ENCODE data around the gene SFTA2. TPM values are rescaled to one million over a fixed set of nuclear protein-coding genes. Genes with fewer than 3 reads are reported as not detected.

SFTA2 gene
- total and polyA plus RNA-seq, 7 donors, result 3.6 TPM; not detected in 6

- H3K36me3 ChIP-seq, result peaks cover 5 to 61% (median 26%) of the 10 kb centered on the region in 4 donors
- TF ChIP-seq POLR2A (IDR thresholded peaks at IDR 0.05) (no peak), EP300 (IDR thresholded peaks at IDR 0.05) (no peak), POLR2AphosphoS5 (IDR thresholded peaks at IDR 0.05) (no peak)
- TF ChIP-seq, protein P1, sequence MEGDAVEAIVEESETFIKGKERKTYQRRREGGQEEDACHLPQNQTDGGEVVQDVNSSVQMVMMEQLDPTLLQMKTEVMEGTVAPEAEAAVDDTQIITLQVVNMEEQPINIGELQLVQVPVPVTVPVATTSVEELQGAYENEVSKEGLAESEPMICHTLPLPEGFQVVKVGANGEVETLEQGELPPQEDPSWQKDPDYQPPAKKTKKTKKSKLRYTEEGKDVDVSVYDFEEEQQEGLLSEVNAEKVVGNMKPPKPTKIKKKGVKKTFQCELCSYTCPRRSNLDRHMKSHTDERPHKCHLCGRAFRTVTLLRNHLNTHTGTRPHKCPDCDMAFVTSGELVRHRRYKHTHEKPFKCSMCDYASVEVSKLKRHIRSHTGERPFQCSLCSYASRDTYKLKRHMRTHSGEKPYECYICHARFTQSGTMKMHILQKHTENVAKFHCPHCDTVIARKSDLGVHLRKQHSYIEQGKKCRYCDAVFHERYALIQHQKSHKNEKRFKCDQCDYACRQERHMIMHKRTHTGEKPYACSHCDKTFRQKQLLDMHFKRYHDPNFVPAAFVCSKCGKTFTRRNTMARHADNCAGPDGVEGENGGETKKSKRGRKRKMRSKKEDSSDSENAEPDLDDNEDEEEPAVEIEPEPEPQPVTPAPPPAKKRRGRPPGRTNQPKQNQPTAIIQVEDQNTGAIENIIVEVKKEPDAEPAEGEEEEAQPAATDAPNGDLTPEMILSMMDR (IDR thresholded peaks at IDR 0.05), result no peak
Observed at GRCh38 chr6:30890646-30891449, 41.1 kb downstream of the SFTA2 start.

DNA sequence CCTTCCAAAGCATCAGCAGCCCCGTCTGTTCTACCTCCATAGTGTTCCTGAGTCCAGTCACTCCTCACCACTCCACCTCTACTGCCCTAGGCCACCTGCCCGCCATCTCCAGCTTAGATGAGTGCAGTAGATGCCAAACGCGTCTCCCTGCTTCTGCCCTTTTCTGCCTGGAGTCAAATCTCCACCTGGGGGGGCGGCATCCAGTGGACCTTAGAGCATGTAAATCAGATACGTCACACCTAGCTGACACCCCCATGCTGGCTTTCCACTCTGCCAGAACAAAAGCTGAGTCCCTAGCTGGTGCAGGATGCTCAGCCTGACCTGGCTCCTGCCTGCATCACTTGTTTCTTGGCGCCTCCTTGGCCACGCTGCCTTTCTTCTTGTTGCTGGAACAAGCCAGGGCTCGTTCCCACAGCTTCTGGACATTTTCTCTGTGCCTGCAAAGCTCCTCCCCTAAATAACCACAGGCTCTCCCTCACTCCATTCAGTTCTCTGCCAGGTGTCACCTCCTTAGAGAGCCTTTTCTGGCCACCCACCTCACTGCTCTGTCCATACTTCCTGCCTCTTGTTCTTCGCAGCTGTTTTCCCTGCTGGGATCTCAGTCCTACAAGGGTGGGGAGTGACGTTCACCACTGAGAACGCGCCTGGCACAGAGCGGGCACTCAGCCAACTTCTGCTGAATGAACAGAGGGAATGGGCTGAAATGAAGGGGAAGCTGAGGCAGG lies 41.9 kb downstream of the SFTA2 start:
- Histone ChIP-seq H3K36me3 (peaks cover 2 to 54% (median 20%) of the 10 kb centered on the region in 4 donors), H3K27me3 (no peaks in the 10 kb centered on the region), H3K9me3 (no peaks in the 10 kb centered on the region), H3K4me3 (no peak overlapping the region), H3K27ac (peak overlapping the region in 1 of 4 donors; percentile 29), H3K4me1 (peaks cover 0 to 32% (median 29%) of the 10 kb centered on the region in 4 donors)
- no peak for TF ChIP-seq POLR2A (IDR thresholded peaks at IDR 0.05)
- TF ChIP-seq POLR2AphosphoS5 (IDR thresholded peaks at IDR 0.05), result no peak
- TF ChIP-seq, protein P1 (IDR thresholded peaks at IDR 0.05), result no peak
- no peak for TF ChIP-seq EP300 (IDR thresholded peaks at IDR 0.05)
- peak; percentile 72 for DNase-seq
- intact Hi-C loops (cut with DNase I), result no loop called here
- WGBS, 2 donors, result 87% methylated on average over 14 of the region's 14 CpGs

More at GRCh38 chr6:30890646-30891449, 41.1 kb downstream of the SFTA2 start:
- intact Hi-C loops (cut with DNase I), result no loop called here
- no peak overlapping the region for H3K27ac ChIP-seq
- peaks cover 0 to 24% (median 22%) of the 10 kb centered on the region in 4 donors for H3K4me1 ChIP-seq
- H3K9me3 ChIP-seq, result no peaks in the 10 kb centered on the region
- WGBS, 2 donors, result 85 to 90% methylated on average over 12 of the region's 12 CpGs
- DNase-seq, result no peak
- H3K4me3 ChIP-seq, result no peak overlapping the region
- H3K27me3 ChIP-seq, result no peaks in the 10 kb centered on the region

DNA sequence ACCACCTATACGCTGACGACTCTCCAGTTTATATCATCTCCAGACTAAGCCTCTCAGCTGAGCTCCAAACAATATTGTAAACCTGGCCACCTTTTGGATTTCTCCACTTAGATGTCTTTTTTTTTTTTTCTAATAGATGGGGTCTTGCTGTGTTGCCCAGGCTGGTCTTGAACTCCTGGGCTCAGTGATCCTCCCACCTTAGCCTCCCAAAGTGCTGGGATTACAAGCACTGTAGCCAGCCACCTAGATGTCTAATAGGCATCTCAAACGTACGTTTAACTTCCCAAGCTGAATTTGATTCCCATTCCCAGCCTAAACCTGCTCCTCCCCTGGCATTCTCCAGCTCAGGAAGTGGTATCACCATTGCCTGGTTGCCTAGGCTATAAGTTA lies 42.5 kb downstream of the SFTA2 start:
- DNase-seq, result no peak
- Histone ChIP-seq H3K36me3 (peaks cover 0 to 48% (median 17%) of the 10 kb centered on the region in 4 donors), H3K9me3 (no peaks in the 10 kb centered on the region), H3K27me3 (no peaks in the 10 kb centered on the region), H3K27ac (no peak overlapping the region), H3K4me1 (peaks cover 0 to 35% (median 34%) of the 10 kb centered on the region in 4 donors), H3K4me3 (no peak overlapping the region)
- intact Hi-C loops (cut with DNase I), result no loop called here
- 73 to 91% methylated on average over 4 of the region's 4 CpGs for WGBS, 2 donors
- TF ChIP-seq EP300 (IDR thresholded peaks at IDR 0.05) (no peak), POLR2AphosphoS5 (IDR thresholded peaks at IDR 0.05) (no peak), POLR2A (IDR thresholded peaks at IDR 0.05) (no peak)
- TF ChIP-seq, protein P1 (IDR thresholded peaks at IDR 0.05), result no peak

DNA sequence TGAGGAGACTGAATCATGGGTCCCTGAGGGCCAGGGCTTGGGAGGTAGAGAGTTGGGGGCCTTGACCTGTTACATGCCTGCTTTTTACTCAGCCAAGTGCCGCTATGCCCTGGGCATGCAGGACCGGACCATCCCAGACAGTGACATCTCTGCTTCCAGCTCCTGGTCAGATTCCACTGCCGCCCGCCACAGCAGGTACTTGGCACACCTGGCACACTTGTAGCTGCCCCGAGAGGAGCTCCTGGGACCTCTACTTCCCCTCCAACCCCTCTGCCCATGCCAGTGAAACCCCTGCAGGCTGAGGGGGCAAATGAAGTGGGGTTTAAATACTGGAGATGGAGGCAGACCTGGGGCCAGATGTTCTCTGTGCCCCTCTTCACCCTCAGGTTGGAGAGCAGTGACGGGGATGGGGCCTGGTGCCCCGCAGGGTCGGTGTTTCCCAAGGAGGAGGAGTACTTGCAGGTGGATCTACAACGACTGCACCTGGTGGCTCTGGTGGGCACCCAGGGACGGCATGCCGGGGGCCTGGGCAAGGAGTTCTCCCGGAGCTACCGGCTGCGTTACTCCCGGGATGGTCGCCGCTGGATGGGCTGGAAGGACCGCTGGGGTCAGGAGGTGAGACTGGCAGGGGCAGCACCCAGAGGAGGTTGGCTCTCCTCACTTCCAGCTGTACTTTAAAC lies 43.0 kb downstream of the SFTA2 start:
- Histone ChIP-seq H3K9me3 (no peaks in the 10 kb centered on the region), H3K4me1 (peaks cover 0 to 38% (median 35%) of the 10 kb centered on the region in 4 donors), H3K27ac (peak overlapping the region in 1 of 4 donors; percentile 13), H3K27me3 (no peaks in the 10 kb centered on the region), H3K4me3 (no peak overlapping the region), H3K36me3 (peaks cover 0 to 42% (median 16%) of the 10 kb centered on the region in 4 donors)
- intact Hi-C loops (cut with DNase I), result no loop called here
- WGBS, 2 donors, result 92 to 95% methylated on average over 18 of the region's 18 CpGs
- no peak for DNase-seq
- TF ChIP-seq, protein P1 (IDR thresholded peaks at IDR 0.05), result no peak
- TF ChIP-seq POLR2AphosphoS5 (IDR thresholded peaks at IDR 0.05), result no peak
- TF ChIP-seq POLR2A (IDR thresholded peaks at IDR 0.05), result no peak
- no peak for TF ChIP-seq EP300 (IDR thresholded peaks at IDR 0.05)

All from sigmoid colon (tissue), 7 donors.